GM23338 (cell line): ENCODE data around the gene KIAA1755.

ENCODE experiments used
- CREB1 ChIP-seq: fragments of 250-450 bp; sonication (Bioruptor Pico); IDR thresholded peaks from 2 replicates; pipeline ENCODE4 v1.5.0; 2020; ENCODE audit warnings: low read depth, mild to moderate bottlenecking, moderate library complexity
- EZH2 ChIP-seq: fragments of 200-600 bp; sonication (generic); IDR thresholded peaks from one replicate; pipeline ENCODE4 v1.8.0; 2017; ENCODE audit warnings: antibody characterized with exemption, mild to moderate bottlenecking, low read depth; ENCODE audit not compliant: unreplicated experiment
- EZH2phosphoT487 ChIP-seq: fragments of 200-600 bp; sonication (generic); IDR thresholded peaks from one replicate; pipeline ENCODE4 v1.8.1; 2018; ENCODE audit warnings: antibody characterized with exemption; ENCODE audit not compliant: unreplicated experiment
- JUNB ChIP-seq: IDR thresholded peaks from one replicate; pipeline ENCODE4 v1.6.1; 2016; ENCODE audit warnings: antibody characterized with exemption; ENCODE audit not compliant: unreplicated experiment
- NANOG ChIP-seq: IDR thresholded peaks from 2 replicates; pipeline ENCODE4 v1.6.1; 2016; ENCODE audit warnings: antibody characterized with exemption, borderline replicate concordance
- POLR2AphosphoS5 ChIP-seq: IDR thresholded peaks from 2 replicates; pipeline ENCODE4 v1.6.1; 2016; ENCODE audit warnings: antibody characterized with exemption, low read depth
- STAT1 ChIP-seq: IDR thresholded peaks from one replicate; pipeline ENCODE4 v1.6.1; 2016; ENCODE audit warnings: antibody characterized with exemption; ENCODE audit not compliant: unreplicated experiment
- ZNF114 ChIP-seq: fragments of 250-450 bp; sonication (Bioruptor Pico); IDR thresholded peaks from 2 replicates; pipeline ENCODE4 v1.5.0; 2020; ENCODE audit warnings: mild to moderate bottlenecking, moderate library complexity
- ZNF331 ChIP-seq: fragments of 250-450 bp; sonication (Bioruptor Pico); IDR thresholded peaks from 2 replicates; pipeline ENCODE4 v1.5.0; 2020; ENCODE audit warnings: low read depth, mild to moderate bottlenecking, moderate library complexity
- TF ChIP-seq, protein P1 (sequence below), 2 experiments: fragments of 200-600 bp in 1 of 2; sonication (generic) in 1 of 2; conservative IDR thresholded peaks; 2 replicates each; pipeline versions ENCODE4 v1.5.1 to v1.6.1; 2016 to 2017; ENCODE audit warnings: antibody characterized with exemption in 2 of 2, low read depth in 2 of 2, mild to moderate bottlenecking in 2 of 2, moderate library complexity in 1 of 2
- TF ChIP-seq, protein P2 (sequence below): IDR thresholded peaks from one replicate; pipeline ENCODE4 v1.6.1; 2018; ENCODE audit warnings: antibody characterized with exemption; ENCODE audit not compliant: unreplicated experiment

DNA sequence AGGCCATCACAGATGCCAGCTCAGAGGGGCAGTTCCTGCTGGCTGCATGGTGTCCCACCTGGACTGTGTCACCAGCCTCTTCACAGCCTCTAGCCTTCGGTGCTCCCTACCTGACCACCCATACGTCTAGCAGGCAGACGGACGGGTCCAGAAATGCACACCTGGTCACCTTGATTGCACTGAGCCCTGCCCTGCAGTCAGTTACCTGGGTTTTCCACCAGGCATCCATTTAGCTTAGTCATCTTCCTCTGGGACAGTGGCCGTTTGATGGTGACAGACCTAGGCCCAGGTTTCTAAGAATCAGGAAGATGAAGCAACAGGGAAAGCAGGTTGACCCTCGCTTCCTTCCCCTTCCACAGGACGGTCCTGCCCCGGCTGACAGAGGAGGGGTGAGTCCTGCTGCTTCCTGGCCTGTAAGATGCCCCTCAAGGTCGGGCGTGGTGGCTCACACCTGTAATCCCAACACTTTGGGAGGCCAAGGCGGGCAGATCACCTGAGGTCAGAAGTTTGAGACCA lies 33.6 kb upstream of the KIAA1755 start:
- TF ChIP-seq, protein P1, sequence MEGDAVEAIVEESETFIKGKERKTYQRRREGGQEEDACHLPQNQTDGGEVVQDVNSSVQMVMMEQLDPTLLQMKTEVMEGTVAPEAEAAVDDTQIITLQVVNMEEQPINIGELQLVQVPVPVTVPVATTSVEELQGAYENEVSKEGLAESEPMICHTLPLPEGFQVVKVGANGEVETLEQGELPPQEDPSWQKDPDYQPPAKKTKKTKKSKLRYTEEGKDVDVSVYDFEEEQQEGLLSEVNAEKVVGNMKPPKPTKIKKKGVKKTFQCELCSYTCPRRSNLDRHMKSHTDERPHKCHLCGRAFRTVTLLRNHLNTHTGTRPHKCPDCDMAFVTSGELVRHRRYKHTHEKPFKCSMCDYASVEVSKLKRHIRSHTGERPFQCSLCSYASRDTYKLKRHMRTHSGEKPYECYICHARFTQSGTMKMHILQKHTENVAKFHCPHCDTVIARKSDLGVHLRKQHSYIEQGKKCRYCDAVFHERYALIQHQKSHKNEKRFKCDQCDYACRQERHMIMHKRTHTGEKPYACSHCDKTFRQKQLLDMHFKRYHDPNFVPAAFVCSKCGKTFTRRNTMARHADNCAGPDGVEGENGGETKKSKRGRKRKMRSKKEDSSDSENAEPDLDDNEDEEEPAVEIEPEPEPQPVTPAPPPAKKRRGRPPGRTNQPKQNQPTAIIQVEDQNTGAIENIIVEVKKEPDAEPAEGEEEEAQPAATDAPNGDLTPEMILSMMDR (conservative IDR thresholded peaks at IDR 0.05; ENCODE audit: low read depth in 2 of 2), result no peak
- no peak for TF ChIP-seq EZH2
- TF ChIP-seq STAT1, result no peak
- TF ChIP-seq POLR2AphosphoS5, result no peak
- TF ChIP-seq, protein P2, sequence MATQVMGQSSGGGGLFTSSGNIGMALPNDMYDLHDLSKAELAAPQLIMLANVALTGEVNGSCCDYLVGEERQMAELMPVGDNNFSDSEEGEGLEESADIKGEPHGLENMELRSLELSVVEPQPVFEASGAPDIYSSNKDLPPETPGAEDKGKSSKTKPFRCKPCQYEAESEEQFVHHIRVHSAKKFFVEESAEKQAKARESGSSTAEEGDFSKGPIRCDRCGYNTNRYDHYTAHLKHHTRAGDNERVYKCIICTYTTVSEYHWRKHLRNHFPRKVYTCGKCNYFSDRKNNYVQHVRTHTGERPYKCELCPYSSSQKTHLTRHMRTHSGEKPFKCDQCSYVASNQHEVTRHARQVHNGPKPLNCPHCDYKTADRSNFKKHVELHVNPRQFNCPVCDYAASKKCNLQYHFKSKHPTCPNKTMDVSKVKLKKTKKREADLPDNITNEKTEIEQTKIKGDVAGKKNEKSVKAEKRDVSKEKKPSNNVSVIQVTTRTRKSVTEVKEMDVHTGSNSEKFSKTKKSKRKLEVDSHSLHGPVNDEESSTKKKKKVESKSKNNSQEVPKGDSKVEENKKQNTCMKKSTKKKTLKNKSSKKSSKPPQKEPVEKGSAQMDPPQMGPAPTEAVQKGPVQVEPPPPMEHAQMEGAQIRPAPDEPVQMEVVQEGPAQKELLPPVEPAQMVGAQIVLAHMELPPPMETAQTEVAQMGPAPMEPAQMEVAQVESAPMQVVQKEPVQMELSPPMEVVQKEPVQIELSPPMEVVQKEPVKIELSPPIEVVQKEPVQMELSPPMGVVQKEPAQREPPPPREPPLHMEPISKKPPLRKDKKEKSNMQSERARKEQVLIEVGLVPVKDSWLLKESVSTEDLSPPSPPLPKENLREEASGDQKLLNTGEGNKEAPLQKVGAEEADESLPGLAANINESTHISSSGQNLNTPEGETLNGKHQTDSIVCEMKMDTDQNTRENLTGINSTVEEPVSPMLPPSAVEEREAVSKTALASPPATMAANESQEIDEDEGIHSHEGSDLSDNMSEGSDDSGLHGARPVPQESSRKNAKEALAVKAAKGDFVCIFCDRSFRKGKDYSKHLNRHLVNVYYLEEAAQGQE, result no peak
- no peak for TF ChIP-seq EZH2phosphoT487
- TF ChIP-seq ZNF331 (CRISPR knock-in tag), result no peak
- no peak for TF ChIP-seq CREB1 (CRISPR knock-in tag)
- no peak for TF ChIP-seq JUNB
- TF ChIP-seq ZNF114 (CRISPR knock-in tag), result no peak
- TF ChIP-seq NANOG, result no peak
